ENCODE results near the gene TMIGD2.

Gene TMIGD2

DNA sequence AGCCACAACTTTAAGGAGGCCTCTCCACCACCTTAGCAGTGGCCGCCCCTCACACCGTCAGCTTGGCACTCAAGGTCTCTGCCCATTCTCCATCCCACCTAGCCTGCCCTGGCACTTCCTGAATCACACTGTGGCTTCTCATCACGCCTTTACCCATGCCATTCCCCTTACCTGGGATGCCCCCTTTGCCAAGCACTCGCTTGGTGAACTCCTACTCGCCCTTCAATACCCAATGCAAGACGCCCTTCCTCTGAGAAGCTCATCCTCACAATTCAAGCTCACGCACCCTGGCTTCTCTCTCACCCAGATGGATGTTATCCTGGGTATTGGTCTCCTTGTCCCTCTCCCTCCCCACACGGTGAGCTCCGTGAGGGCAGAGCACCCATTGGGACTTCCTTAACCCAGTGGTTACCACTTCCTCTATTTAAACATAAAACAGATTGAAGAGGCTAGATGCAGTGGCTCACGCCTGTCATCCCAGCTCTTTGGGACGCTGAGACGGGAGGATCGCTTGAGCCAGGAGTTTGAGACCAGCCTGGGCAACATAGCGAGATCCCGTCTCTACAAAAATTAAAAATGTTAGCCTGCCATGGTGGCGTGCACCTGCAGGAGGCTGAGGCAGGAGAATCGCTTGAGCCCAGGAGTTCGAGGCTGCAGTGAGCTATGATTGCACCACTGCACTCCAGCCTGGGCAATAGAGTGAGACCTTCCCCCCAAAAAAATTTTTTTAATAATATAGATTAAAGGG is 35.8 kb downstream of the TMIGD2 start:
- no peak overlapping the region for H3K4me3 ChIP-seq (ENCODE audit: low read depth, low read length, poor library complexity, severe bottlenecking)
- no peaks in the 10 kb centered on the region for H3K9me3 ChIP-seq (ENCODE audit: low read length)
- no peaks in the 10 kb centered on the region for H3K4me1 ChIP-seq (ENCODE audit: insufficient read depth, low read length, severe bottlenecking)
- no peak overlapping the region for H2AFZ ChIP-seq (ENCODE audit: low read length)
- H3K9me2 ChIP-seq (ENCODE audit: low read depth, low read length): no peaks in the 10 kb centered on the region
- no peaks in the 10 kb centered on the region for H3K79me2 ChIP-seq (ENCODE audit: insufficient read depth, low read length)
- TF ChIP-seq, protein P1, sequence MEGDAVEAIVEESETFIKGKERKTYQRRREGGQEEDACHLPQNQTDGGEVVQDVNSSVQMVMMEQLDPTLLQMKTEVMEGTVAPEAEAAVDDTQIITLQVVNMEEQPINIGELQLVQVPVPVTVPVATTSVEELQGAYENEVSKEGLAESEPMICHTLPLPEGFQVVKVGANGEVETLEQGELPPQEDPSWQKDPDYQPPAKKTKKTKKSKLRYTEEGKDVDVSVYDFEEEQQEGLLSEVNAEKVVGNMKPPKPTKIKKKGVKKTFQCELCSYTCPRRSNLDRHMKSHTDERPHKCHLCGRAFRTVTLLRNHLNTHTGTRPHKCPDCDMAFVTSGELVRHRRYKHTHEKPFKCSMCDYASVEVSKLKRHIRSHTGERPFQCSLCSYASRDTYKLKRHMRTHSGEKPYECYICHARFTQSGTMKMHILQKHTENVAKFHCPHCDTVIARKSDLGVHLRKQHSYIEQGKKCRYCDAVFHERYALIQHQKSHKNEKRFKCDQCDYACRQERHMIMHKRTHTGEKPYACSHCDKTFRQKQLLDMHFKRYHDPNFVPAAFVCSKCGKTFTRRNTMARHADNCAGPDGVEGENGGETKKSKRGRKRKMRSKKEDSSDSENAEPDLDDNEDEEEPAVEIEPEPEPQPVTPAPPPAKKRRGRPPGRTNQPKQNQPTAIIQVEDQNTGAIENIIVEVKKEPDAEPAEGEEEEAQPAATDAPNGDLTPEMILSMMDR (IDR thresholded peaks at IDR 0.05; ENCODE audit: low read length): no peak
- no peak for TF ChIP-seq EZH2 (IDR thresholded peaks at IDR 0.05; ENCODE audit: borderline replicate concordance, low read length)
- H3K27me3 ChIP-seq (ENCODE audit: insufficient read depth, low read length): no peaks in the 10 kb centered on the region
- no peak overlapping the region for H3K4me2 ChIP-seq (ENCODE audit: low read length)
- H4K20me1 ChIP-seq (ENCODE audit: insufficient read depth, low read length): no peaks in the 10 kb centered on the region
- no peaks in the 10 kb centered on the region for H3F3A ChIP-seq (ENCODE audit: insufficient read depth, low read length)
- H3K36me3 ChIP-seq (ENCODE audit: insufficient read depth, low read length): peaks cover 41% of the 10 kb centered on the region
- no peak overlapping the region for H3K27ac ChIP-seq (ENCODE audit: low read depth, low read length, poor library complexity, severe bottlenecking)
- no peak overlapping the region for H3K9ac ChIP-seq (ENCODE audit: low read length)

- Histone ChIP-seq H3K4me3 (ENCODE audit: low read depth, low read length, poor library complexity, severe bottlenecking) (no peak overlapping the region), H3K27ac (ENCODE audit: low read depth, low read length, poor library complexity, severe bottlenecking) (no peak overlapping the region), H3K79me2 (ENCODE audit: insufficient read depth, low read length) (no peaks in the 10 kb centered on the region), H3K27me3 (ENCODE audit: insufficient read depth, low read length) (no peaks in the 10 kb centered on the region), H3K9me3 (ENCODE audit: low read length) (no peaks in the 10 kb centered on the region), H3F3A (ENCODE audit: insufficient read depth, low read length) (no peaks in the 10 kb centered on the region), H3K9me2 (ENCODE audit: low read depth, low read length) (no peaks in the 10 kb centered on the region), H3K36me3 (ENCODE audit: insufficient read depth, low read length) (peaks cover 42% of the 10 kb centered on the region), H2AFZ (ENCODE audit: low read length) (no peak overlapping the region), H3K4me1 (ENCODE audit: insufficient read depth, low read length, severe bottlenecking) (no peaks in the 10 kb centered on the region), H3K4me2 (ENCODE audit: low read length) (no peak overlapping the region), H3K9ac (ENCODE audit: low read length) (no peak overlapping the region), H4K20me1 (ENCODE audit: insufficient read depth, low read length) (no peaks in the 10 kb centered on the region)
- TF ChIP-seq, protein P1 (IDR thresholded peaks at IDR 0.05; ENCODE audit: low read length): no peak
- no peak for TF ChIP-seq EZH2 (IDR thresholded peaks at IDR 0.05; ENCODE audit: borderline replicate concordance, low read length)
Observed at GRCh38 chr19:4264812-4265211, 37.4 kb downstream of the TMIGD2 start.

DNA sequence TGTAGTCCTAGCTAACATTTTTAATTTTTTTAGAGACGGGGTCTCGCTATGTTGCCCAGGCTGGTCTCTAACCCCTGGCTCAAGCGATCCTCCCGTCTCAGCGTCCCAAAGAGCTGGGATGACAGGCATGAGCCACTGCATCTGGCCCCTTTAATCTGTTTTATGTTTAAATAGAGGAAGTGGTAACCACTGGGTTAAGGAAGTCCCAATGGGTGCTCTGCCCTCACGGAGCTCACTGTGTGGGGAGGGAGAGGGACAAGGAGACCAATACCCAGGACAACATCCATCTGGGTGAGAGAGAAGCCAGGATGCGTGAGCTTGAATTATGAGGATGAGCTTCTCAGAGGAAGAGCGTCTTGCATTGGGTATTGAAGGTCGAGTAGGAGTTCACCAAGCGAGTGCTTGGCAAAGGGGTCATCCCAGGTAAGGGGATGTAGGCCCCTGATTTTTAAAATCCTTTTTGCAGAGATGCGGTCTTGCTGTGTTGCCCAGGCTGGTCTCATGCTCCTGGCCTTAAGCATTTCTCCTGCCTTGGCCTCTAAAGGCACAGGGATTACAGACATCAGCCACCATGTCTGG is 41.5 kb downstream of the TMIGD2 start:
- Histone ChIP-seq H3K79me2 (ENCODE audit: insufficient read depth, low read length) (no peaks in the 10 kb centered on the region), H4K20me1 (ENCODE audit: insufficient read depth, low read length) (no peaks in the 10 kb centered on the region), H3K27me3 (ENCODE audit: insufficient read depth, low read length) (no peaks in the 10 kb centered on the region), H3K9ac (ENCODE audit: low read length) (no peak overlapping the region), H3K9me2 (ENCODE audit: low read depth, low read length) (no peaks in the 10 kb centered on the region), H3K27ac (ENCODE audit: low read depth, low read length, poor library complexity, severe bottlenecking) (no peak overlapping the region), H2AFZ (ENCODE audit: low read length) (no peak overlapping the region), H3F3A (ENCODE audit: insufficient read depth, low read length) (no peaks in the 10 kb centered on the region), H3K4me3 (ENCODE audit: low read depth, low read length, poor library complexity, severe bottlenecking) (no peak overlapping the region), H3K9me3 (ENCODE audit: low read length) (no peaks in the 10 kb centered on the region), H3K36me3 (ENCODE audit: insufficient read depth, low read length) (peaks cover 52% of the 10 kb centered on the region), H3K4me2 (ENCODE audit: low read length) (no peak overlapping the region), H3K4me1 (ENCODE audit: insufficient read depth, low read length, severe bottlenecking) (no peaks in the 10 kb centered on the region)
- TF ChIP-seq, protein P1 (IDR thresholded peaks at IDR 0.05; ENCODE audit: low read length): no peak
- no peak for TF ChIP-seq EZH2 (IDR thresholded peaks at IDR 0.05; ENCODE audit: borderline replicate concordance, low read length)

All from OCI-LY1 (cell line).